ENCODE data around the gene CCDC88C. TPM values are rescaled to one million over a fixed set of nuclear protein-coding genes. Genes with fewer than 3 reads are reported as not detected.
A peak's percentile ranks its signal among the peaks of the same experiment; 100 is the strongest.
"Not testable (repeated sequence)": the region's sequence is repeated elsewhere in the genome, so short reads cannot be mapped to it uniquely, and the experiment has no call there.

Gene CCDC88C
- total RNA-seq, 2 donors from 2014 or later: 3.5 to 5.0 TPM

- intact Hi-C loops (cut with DNase I): no loop called here
- DNase-seq: no peak
- no peak for ATAC-seq
Observed at GRCh38 chr14:91254461-91254860, 163.2 kb downstream of the CCDC88C start.

GRCh38 chr14:91253795-91254323, 163.8 kb downstream of the CCDC88C start:
- intact Hi-C loops (cut with DNase I): no loop called here
- DNase-seq: no peak
- ATAC-seq: peak; percentile 1 to 27

GRCh38 chr14:91252871-91253794, 164.5 kb downstream of the CCDC88C start:
- ATAC-seq (peak; percentile 50 to 83), DNase-seq (peak; percentile 50)
- intact Hi-C loops (cut with DNase I): no loop called here

GRCh38 chr14:91250912-91251311, 166.7 kb downstream of the CCDC88C start:
- no peak for DNase-seq
- intact Hi-C loops (cut with DNase I): no loop called here
- ATAC-seq: no peak

- DNase-seq: no peak
- intact Hi-C loops (cut with DNase I): no loop called here
- no peak for ATAC-seq
Observed at GRCh38 chr14:91249841-91250616, 167.6 kb downstream of the CCDC88C start.

- intact Hi-C loops (cut with DNase I): no loop called here
- no peak for DNase-seq
- ATAC-seq: no peak
Observed at GRCh38 chr14:91246051-91246852, 171.4 kb downstream of the CCDC88C start.

GRCh38 chr14:91245616-91246015, 172.0 kb downstream of the CCDC88C start:
- DNase-seq: not testable (repeated sequence)

GRCh38 chr14:91245029-91245428, 172.6 kb downstream of the CCDC88C start:
- ATAC-seq: peak; percentile 10 to 12

More at GRCh38 chr14:91245616-91246015, 172.0 kb downstream of the CCDC88C start:
- ATAC-seq; intact Hi-C loops (cut with DNase I): not testable (repeated sequence)

GRCh38 chr14:91244501-91244901, 173.1 kb downstream of the CCDC88C start, which contains the start of gene GPR68:
GPR68 (minus strand) TSS chr14:91244704; CDS start chr14:91235050, 9,654 bp downstream.
- ATAC-seq: peak; percentile 71 to 73
- intact Hi-C loops (cut with DNase I): no loop called here
- DNase-seq: peak; percentile 66

More at GRCh38 chr14:91245029-91245428, 172.6 kb downstream of the CCDC88C start:
- intact Hi-C loops (cut with DNase I): no loop called here
- DNase-seq: no peak

GRCh38 chr14:91243074-91243471, 174.5 kb downstream of the CCDC88C start:
- ATAC-seq (no peak), DNase-seq (no peak)
- intact Hi-C loops (cut with DNase I): no loop called here

GRCh38 chr14:91242635-91243034, 175.0 kb downstream of the CCDC88C start:
- no peak for ATAC-seq
- intact Hi-C loops (cut with DNase I): no loop called here
- DNase-seq: no peak

- ATAC-seq: no peak
- intact Hi-C loops (cut with DNase I): no loop called here
Observed at GRCh38 chr14:91241863-91242262, 175.8 kb downstream of the CCDC88C start.

GRCh38 chr14:91238661-91239060, 179.0 kb downstream of the CCDC88C start:
- intact Hi-C loops (cut with DNase I): no loop called here
- ATAC-seq (no peak), DNase-seq (no peak)

More at GRCh38 chr14:91241863-91242262, 175.8 kb downstream of the CCDC88C start:
- DNase-seq: no peak

- ATAC-seq (no peak), DNase-seq (no peak)
- intact Hi-C loops (cut with DNase I): no loop called here
Observed at GRCh38 chr14:91238085-91238484, 179.5 kb downstream of the CCDC88C start.

GRCh38 chr14:91237219-91237618, 180.4 kb downstream of the CCDC88C start:
- ATAC-seq (no peak), DNase-seq (no peak)
- intact Hi-C loops (cut with DNase I): no loop called here

- intact Hi-C loops (cut with DNase I): no loop called here
- ATAC-seq: no peak
- DNase-seq: no peak
Observed at GRCh38 chr14:91235841-91236240, 181.8 kb downstream of the CCDC88C start.

GRCh38 chr14:91234791-91235114, 182.9 kb downstream of the CCDC88C start:
- intact Hi-C loops (cut with DNase I): no loop called here
- no peak for DNase-seq
- ATAC-seq: no peak

- peak in 1 of 2 donors; percentile 4 for ATAC-seq
- intact Hi-C loops (cut with DNase I): no loop called here
- no peak for DNase-seq
Observed at GRCh38 chr14:91233936-91234790, 183.5 kb downstream of the CCDC88C start.

Data from left cardiac atrium (tissue), 4 donors.